Measurements from ENCODE around the gene CIAO2B.

DNA sequence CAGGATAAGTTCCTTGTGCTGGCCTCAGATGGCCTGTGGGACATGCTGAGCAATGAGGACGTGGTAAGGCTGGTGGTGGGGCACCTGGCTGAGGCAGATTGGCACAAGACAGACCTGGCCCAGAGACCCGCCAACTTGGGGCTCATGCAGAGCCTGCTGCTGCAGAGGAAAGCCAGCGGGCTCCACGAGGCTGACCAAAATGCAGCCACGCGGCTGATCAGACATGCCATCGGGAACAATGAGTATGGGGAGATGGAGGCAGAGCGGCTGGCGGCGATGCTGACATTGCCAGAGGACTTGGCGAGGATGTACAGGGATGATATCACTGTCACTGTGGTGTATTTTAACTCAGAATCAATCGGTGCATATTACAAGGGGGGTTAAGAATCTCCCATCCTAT lies 48.7 kb downstream of the CIAO2B start:
- TF ChIP-seq TAF1 (conservative IDR thresholded peaks at IDR 0.05) = no peak
- TF ChIP-seq, protein P1, sequence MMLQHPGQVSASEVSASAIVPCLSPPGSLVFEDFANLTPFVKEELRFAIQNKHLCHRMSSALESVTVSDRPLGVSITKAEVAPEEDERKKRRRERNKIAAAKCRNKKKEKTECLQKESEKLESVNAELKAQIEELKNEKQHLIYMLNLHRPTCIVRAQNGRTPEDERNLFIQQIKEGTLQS (IDR thresholded peaks at IDR 0.05) = no peak
- TF ChIP-seq, protein P2, sequence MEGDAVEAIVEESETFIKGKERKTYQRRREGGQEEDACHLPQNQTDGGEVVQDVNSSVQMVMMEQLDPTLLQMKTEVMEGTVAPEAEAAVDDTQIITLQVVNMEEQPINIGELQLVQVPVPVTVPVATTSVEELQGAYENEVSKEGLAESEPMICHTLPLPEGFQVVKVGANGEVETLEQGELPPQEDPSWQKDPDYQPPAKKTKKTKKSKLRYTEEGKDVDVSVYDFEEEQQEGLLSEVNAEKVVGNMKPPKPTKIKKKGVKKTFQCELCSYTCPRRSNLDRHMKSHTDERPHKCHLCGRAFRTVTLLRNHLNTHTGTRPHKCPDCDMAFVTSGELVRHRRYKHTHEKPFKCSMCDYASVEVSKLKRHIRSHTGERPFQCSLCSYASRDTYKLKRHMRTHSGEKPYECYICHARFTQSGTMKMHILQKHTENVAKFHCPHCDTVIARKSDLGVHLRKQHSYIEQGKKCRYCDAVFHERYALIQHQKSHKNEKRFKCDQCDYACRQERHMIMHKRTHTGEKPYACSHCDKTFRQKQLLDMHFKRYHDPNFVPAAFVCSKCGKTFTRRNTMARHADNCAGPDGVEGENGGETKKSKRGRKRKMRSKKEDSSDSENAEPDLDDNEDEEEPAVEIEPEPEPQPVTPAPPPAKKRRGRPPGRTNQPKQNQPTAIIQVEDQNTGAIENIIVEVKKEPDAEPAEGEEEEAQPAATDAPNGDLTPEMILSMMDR (IDR thresholded peaks at IDR 0.05; ENCODE audit: low read depth, low read length, missing input control) = no peak
- no peak for TF ChIP-seq GABPA (IDR thresholded peaks at IDR 0.05 in 1 of 2, conservative IDR thresholded peaks at IDR 0.05 in 1 of 2)
- TF ChIP-seq, protein P3, sequence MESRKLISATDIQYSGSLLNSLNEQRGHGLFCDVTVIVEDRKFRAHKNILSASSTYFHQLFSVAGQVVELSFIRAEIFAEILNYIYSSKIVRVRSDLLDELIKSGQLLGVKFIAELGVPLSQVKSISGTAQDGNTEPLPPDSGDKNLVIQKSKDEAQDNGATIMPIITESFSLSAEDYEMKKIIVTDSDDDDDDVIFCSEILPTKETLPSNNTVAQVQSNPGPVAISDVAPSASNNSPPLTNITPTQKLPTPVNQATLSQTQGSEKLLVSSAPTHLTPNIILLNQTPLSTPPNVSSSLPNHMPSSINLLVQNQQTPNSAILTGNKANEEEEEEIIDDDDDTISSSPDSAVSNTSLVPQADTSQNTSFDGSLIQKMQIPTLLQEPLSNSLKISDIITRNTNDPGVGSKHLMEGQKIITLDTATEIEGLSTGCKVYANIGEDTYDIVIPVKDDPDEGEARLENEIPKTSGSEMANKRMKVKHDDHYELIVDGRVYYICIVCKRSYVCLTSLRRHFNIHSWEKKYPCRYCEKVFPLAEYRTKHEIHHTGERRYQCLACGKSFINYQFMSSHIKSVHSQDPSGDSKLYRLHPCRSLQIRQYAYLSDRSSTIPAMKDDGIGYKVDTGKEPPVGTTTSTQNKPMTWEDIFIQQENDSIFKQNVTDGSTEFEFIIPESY (IDR thresholded peaks at IDR 0.05) = no peak
- TF ChIP-seq, protein P4, sequence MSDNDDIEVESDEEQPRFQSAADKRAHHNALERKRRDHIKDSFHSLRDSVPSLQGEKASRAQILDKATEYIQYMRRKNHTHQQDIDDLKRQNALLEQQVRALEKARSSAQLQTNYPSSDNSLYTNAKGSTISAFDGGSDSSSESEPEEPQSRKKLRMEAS (IDR thresholded peaks at IDR 0.05) = no peak
- TF ChIP-seq, protein P5, sequence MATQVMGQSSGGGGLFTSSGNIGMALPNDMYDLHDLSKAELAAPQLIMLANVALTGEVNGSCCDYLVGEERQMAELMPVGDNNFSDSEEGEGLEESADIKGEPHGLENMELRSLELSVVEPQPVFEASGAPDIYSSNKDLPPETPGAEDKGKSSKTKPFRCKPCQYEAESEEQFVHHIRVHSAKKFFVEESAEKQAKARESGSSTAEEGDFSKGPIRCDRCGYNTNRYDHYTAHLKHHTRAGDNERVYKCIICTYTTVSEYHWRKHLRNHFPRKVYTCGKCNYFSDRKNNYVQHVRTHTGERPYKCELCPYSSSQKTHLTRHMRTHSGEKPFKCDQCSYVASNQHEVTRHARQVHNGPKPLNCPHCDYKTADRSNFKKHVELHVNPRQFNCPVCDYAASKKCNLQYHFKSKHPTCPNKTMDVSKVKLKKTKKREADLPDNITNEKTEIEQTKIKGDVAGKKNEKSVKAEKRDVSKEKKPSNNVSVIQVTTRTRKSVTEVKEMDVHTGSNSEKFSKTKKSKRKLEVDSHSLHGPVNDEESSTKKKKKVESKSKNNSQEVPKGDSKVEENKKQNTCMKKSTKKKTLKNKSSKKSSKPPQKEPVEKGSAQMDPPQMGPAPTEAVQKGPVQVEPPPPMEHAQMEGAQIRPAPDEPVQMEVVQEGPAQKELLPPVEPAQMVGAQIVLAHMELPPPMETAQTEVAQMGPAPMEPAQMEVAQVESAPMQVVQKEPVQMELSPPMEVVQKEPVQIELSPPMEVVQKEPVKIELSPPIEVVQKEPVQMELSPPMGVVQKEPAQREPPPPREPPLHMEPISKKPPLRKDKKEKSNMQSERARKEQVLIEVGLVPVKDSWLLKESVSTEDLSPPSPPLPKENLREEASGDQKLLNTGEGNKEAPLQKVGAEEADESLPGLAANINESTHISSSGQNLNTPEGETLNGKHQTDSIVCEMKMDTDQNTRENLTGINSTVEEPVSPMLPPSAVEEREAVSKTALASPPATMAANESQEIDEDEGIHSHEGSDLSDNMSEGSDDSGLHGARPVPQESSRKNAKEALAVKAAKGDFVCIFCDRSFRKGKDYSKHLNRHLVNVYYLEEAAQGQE (IDR thresholded peaks at IDR 0.05) = no peak
- TF ChIP-seq SP1 (IDR thresholded peaks at IDR 0.05) = no peak
- no peak for TF ChIP-seq YY1 (IDR thresholded peaks at IDR 0.05)
- no peak for TF ChIP-seq RAD21 (IDR thresholded peaks at IDR 0.05)

All from liver (tissue), 3 donors.